ENCODE data around the gene MTA2. TPM values are rescaled to one million over a fixed set of nuclear protein-coding genes. Genes with fewer than 3 reads are reported as not detected.
"Not testable (repeated sequence)": the region's sequence is repeated elsewhere in the genome, so short reads cannot be mapped to it uniquely, and the experiment has no call there.

Gene MTA2
- polyA plus RNA-seq, 4 donors, result 40.5 to 64.7 (median 43.0) TPM

- FAIRE-seq (no peak), DNase-seq (no peak)
- H3K36me3 ChIP-seq (ENCODE audit: control insufficient read depth in 3 of 3, insufficient read depth in 2 of 3, low read depth in 1 of 3, low read length in 3 of 3), result peaks cover 7 to 43% (median 10%) of the 10 kb centered on the region in 3 donors
- peak overlapping the region; percentile 86 to 92 (median 89) for H3K27ac ChIP-seq (ENCODE audit: low read depth in 1 of 3, low read length in 2 of 3)
- H3K4me1 ChIP-seq (ENCODE audit: control insufficient read depth in 3 of 3, insufficient read depth in 2 of 3, low read depth in 1 of 3, low read length in 2 of 3), result peaks cover 0 to 8% (median 5%) of the 10 kb centered on the region in 3 donors
- WGBS, 3 donors, result 21 to 27% (median 26%) methylated on average over 8 of the region's 8 CpGs
- H3K9me3 ChIP-seq (ENCODE audit: control insufficient read depth in 2 of 2, insufficient read depth in 1 of 2, low read depth in 1 of 2, low read length in 1 of 2), result no peaks in the 10 kb centered on the region
- H3K4me3 ChIP-seq (ENCODE audit: low read depth in 1 of 3, low read length in 3 of 3), result peak overlapping the region; percentile 61 to 69 (median 68)
- no peaks in the 10 kb centered on the region for H3K27me3 ChIP-seq (ENCODE audit: control insufficient read depth in 3 of 3, insufficient read depth in 3 of 3, low read length in 3 of 3)
Observed at GRCh38 chr11:62621027-62621566, 19.4 kb upstream of the MTA2 start.

GRCh38 chr11:62616957-62617356 lies 15.3 kb upstream of the MTA2 start:
- not testable (repeated sequence) for FAIRE-seq; H3K9me3 ChIP-seq (ENCODE audit: control insufficient read depth in 2 of 2, insufficient read depth in 1 of 2, low read depth in 1 of 2, low read length in 1 of 2)

GRCh38 chr11:62615521-62615920 lies 13.9 kb upstream of the MTA2 start:
- peaks cover 0 to 36% (median 8%) of the 10 kb centered on the region in 3 donors for H3K4me1 ChIP-seq (ENCODE audit: control insufficient read depth in 3 of 3, insufficient read depth in 2 of 3, low read depth in 1 of 3, low read length in 2 of 3)
- H3K27me3 ChIP-seq (ENCODE audit: control insufficient read depth in 3 of 3, insufficient read depth in 3 of 3, low read length in 3 of 3), result no peaks in the 10 kb centered on the region

More at GRCh38 chr11:62616957-62617356, 15.3 kb upstream of the MTA2 start:
- Histone ChIP-seq H3K36me3 (ENCODE audit: control insufficient read depth in 3 of 3, insufficient read depth in 2 of 3, low read depth in 1 of 3, low read length in 3 of 3) (peaks cover 0 to 40% (median 4%) of the 10 kb centered on the region in 3 donors), H3K4me1 (ENCODE audit: control insufficient read depth in 3 of 3, insufficient read depth in 2 of 3, low read depth in 1 of 3, low read length in 2 of 3) (peaks cover 0 to 33% (median 7%) of the 10 kb centered on the region in 3 donors)
- H3K4me3 ChIP-seq (ENCODE audit: low read depth in 1 of 3, low read length in 3 of 3); DNase-seq; H3K27me3 ChIP-seq (ENCODE audit: control insufficient read depth in 3 of 3, insufficient read depth in 3 of 3, low read length in 3 of 3); H3K27ac ChIP-seq (ENCODE audit: low read depth in 1 of 3, low read length in 2 of 3): not testable (repeated sequence)
- WGBS, 3 donors, result 94 to 96% (median 95%) methylated on average over 11 to 14 of the region's 14 CpGs

GRCh38 chr11:62614275-62614674 lies 12.6 kb upstream of the MTA2 start:
- FAIRE-seq, result no peak
- 39 to 64% (median 49%) methylated on average over 8 of the region's 8 CpGs for WGBS, 3 donors

More at GRCh38 chr11:62615521-62615920, 13.9 kb upstream of the MTA2 start:
- FAIRE-seq (no peak), DNase-seq (no peak)
- WGBS, 3 donors, result 88 to 93% (median 90%) methylated on average over 7 of the region's 7 CpGs
- peaks cover 0 to 46% (median 4%) of the 10 kb centered on the region in 3 donors for H3K36me3 ChIP-seq (ENCODE audit: control insufficient read depth in 3 of 3, insufficient read depth in 2 of 3, low read depth in 1 of 3, low read length in 3 of 3)
- H3K4me3 ChIP-seq (ENCODE audit: low read depth in 1 of 3, low read length in 3 of 3), result no peak overlapping the region
- no peaks in the 10 kb centered on the region for H3K9me3 ChIP-seq (ENCODE audit: control insufficient read depth in 2 of 2, insufficient read depth in 1 of 2, low read depth in 1 of 2, low read length in 1 of 2)
- no peak overlapping the region for H3K27ac ChIP-seq (ENCODE audit: low read depth in 1 of 3, low read length in 2 of 3)

GRCh38 chr11:62613291-62613778 lies 11.7 kb upstream of the MTA2 start:
- no peaks in the 10 kb centered on the region for H3K27me3 ChIP-seq (ENCODE audit: control insufficient read depth in 3 of 3, insufficient read depth in 3 of 3, low read length in 3 of 3)
- 23 to 63% (median 49%) methylated on average over 13 to 15 of the region's 15 CpGs for WGBS, 3 donors
- peak overlapping the region in 1 of 3 donors; percentile 61 for H3K4me3 ChIP-seq (ENCODE audit: low read depth in 1 of 3, low read length in 3 of 3)
- DNase-seq, result no peak
- H3K9me3 ChIP-seq (ENCODE audit: control insufficient read depth in 2 of 2, insufficient read depth in 1 of 2, low read depth in 1 of 2, low read length in 1 of 2), result no peaks in the 10 kb centered on the region
- peak overlapping the region; percentile 74 to 79 (median 74) for H3K27ac ChIP-seq (ENCODE audit: low read depth in 1 of 3, low read length in 2 of 3)
- H3K36me3 ChIP-seq (ENCODE audit: control insufficient read depth in 3 of 3, insufficient read depth in 2 of 3, low read depth in 1 of 3, low read length in 3 of 3), result peaks cover 0 to 58% (median 5%) of the 10 kb centered on the region in 3 donors
- H3K4me1 ChIP-seq (ENCODE audit: control insufficient read depth in 3 of 3, insufficient read depth in 2 of 3, low read depth in 1 of 3, low read length in 2 of 3), result peaks cover 0 to 35% (median 8%) of the 10 kb centered on the region in 3 donors
- no peak for FAIRE-seq

More at GRCh38 chr11:62614275-62614674, 12.6 kb upstream of the MTA2 start:
- H3K27ac ChIP-seq (ENCODE audit: low read depth in 1 of 3, low read length in 2 of 3), result peak overlapping the region in 1 of 3 donors; percentile 79
- DNase-seq, result peak; percentile 50 to 75
- peaks cover 0 to 53% (median 4%) of the 10 kb centered on the region in 3 donors for H3K36me3 ChIP-seq (ENCODE audit: control insufficient read depth in 3 of 3, insufficient read depth in 2 of 3, low read depth in 1 of 3, low read length in 3 of 3)
- H3K27me3 ChIP-seq (ENCODE audit: control insufficient read depth in 3 of 3, insufficient read depth in 3 of 3, low read length in 3 of 3), result no peaks in the 10 kb centered on the region
- H3K9me3 ChIP-seq (ENCODE audit: control insufficient read depth in 2 of 2, insufficient read depth in 1 of 2, low read depth in 1 of 2, low read length in 1 of 2), result no peaks in the 10 kb centered on the region
- H3K4me3 ChIP-seq (ENCODE audit: low read depth in 1 of 3, low read length in 3 of 3), result no peak overlapping the region
- peaks cover 0 to 35% (median 8%) of the 10 kb centered on the region in 3 donors for H3K4me1 ChIP-seq (ENCODE audit: control insufficient read depth in 3 of 3, insufficient read depth in 2 of 3, low read depth in 1 of 3, low read length in 2 of 3)

GRCh38 chr11:62612366-62613290 lies 11.0 kb upstream of the MTA2 start, which contains the start of the genes EML3 and ROM1:
Gene EML3 (minus strand): TSS chr11:62612775. CDS start chr11:62612457, 318 bp downstream.
Gene ROM1 (plus strand): TSS chr11:62613257. CDS start chr11:62613282, 25 bp downstream.
- peaks cover 0 to 63% (median 6%) of the 10 kb centered on the region in 3 donors for H3K36me3 ChIP-seq (ENCODE audit: control insufficient read depth in 3 of 3, insufficient read depth in 2 of 3, low read depth in 1 of 3, low read length in 3 of 3)
- FAIRE-seq, result no peak
- H3K9me3 ChIP-seq (ENCODE audit: control insufficient read depth in 2 of 2, insufficient read depth in 1 of 2, low read depth in 1 of 2, low read length in 1 of 2), result no peaks in the 10 kb centered on the region
- H3K4me3 ChIP-seq (ENCODE audit: low read depth in 1 of 3, low read length in 3 of 3), result peak within 1 kb of the TSS; percentile 61 to 78 (median 62)
- peak within 1 kb of the TSS; percentile 74 to 79 (median 74) for H3K27ac ChIP-seq (ENCODE audit: low read depth in 1 of 3, low read length in 2 of 3)
- H3K4me1 ChIP-seq (ENCODE audit: control insufficient read depth in 3 of 3, insufficient read depth in 2 of 3, low read depth in 1 of 3, low read length in 2 of 3), result peaks cover 0 to 35% (median 8%) of the 10 kb centered on the region in 3 donors
- peak; percentile 80 to 83 for DNase-seq
- H3K27me3 ChIP-seq (ENCODE audit: control insufficient read depth in 3 of 3, insufficient read depth in 3 of 3, low read length in 3 of 3), result no peaks in the 10 kb centered on the region
- WGBS, 3 donors, result 2 to 4% (median 3%) methylated on average over 23 to 91 of the region's 91 CpGs

GRCh38 chr11:62611705-62612365 lies 10.2 kb upstream of the MTA2 start:
- WGBS, 3 donors, result 0 to 1% (median 0%) methylated on average over 33 to 34 of the region's 34 CpGs

More at GRCh38 chr11:62611705-62612365, 10.2 kb upstream of the MTA2 start:
- Histone ChIP-seq H3K36me3 (ENCODE audit: control insufficient read depth in 3 of 3, insufficient read depth in 2 of 3, low read depth in 1 of 3, low read length in 3 of 3) (peaks cover 0 to 62% (median 5%) of the 10 kb centered on the region in 3 donors), H3K27me3 (ENCODE audit: control insufficient read depth in 3 of 3, insufficient read depth in 3 of 3, low read length in 3 of 3) (no peaks in the 10 kb centered on the region), H3K4me3 (ENCODE audit: low read depth in 1 of 3, low read length in 3 of 3) (peak overlapping the region; percentile 61 to 78 (median 62)), H3K9me3 (ENCODE audit: control insufficient read depth in 2 of 2, insufficient read depth in 1 of 2, low read depth in 1 of 2, low read length in 1 of 2) (no peaks in the 10 kb centered on the region), H3K27ac (ENCODE audit: low read depth in 1 of 3, low read length in 2 of 3) (peak overlapping the region; percentile 47 to 74 (median 74)), H3K4me1 (ENCODE audit: control insufficient read depth in 3 of 3, insufficient read depth in 2 of 3, low read depth in 1 of 3, low read length in 2 of 3) (peaks cover 0 to 35% (median 8%) of the 10 kb centered on the region in 3 donors)
- FAIRE-seq (no peak), DNase-seq (peak; percentile 39 to 66)

Measured in small intestine (tissue), 7 donors.